ENCODE results near the gene CST3.

The CST3 gene

DNA sequence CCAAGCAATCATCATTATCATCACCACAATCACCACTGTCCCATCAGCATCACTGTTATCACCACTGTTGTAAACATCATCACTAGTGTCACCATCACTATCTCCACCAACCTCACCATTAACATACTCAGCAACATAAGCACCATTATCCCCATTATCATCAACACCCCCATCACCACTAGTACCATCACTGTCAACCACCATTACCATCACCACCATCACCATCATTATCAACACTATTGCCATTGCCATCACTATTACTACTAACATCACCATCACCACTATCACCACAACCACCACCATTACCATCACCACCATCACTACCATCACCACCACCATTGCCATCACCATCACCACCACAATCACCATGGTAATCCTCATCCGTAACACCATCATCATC, 31.6 kb upstream of the CST3 start:
- TF ChIP-seq, protein P1, sequence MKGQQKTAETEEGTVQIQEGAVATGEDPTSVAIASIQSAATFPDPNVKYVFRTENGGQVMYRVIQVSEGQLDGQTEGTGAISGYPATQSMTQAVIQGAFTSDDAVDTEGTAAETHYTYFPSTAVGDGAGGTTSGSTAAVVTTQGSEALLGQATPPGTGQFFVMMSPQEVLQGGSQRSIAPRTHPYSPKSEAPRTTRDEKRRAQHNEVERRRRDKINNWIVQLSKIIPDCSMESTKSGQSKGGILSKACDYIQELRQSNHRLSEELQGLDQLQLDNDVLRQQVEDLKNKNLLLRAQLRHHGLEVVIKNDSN (IDR thresholded peaks at IDR 0.05): no peak
- TF ChIP-seq FOXM1 (IDR thresholded peaks at IDR 0.05; ENCODE audit: borderline replicate concordance, low read depth): no peak
- no peak for TF ChIP-seq ZBTB7A (IDR thresholded peaks at IDR 0.05; ENCODE audit: low read depth)
- no peak for TF ChIP-seq TCF12 (IDR thresholded peaks at IDR 0.05; ENCODE audit: low read depth)
- no peak for TF ChIP-seq CREB1 (IDR thresholded peaks at IDR 0.05; ENCODE audit: low read depth)
- no peak for TF ChIP-seq TEAD4 (IDR thresholded peaks at IDR 0.05)
- no peak for TF ChIP-seq EGR1 (IDR thresholded peaks at IDR 0.05)
- no peak for TF ChIP-seq EP300 (IDR thresholded peaks at IDR 0.05; ENCODE audit: borderline replicate concordance)
- no peak for TF ChIP-seq RAD21 (IDR thresholded peaks at IDR 0.05; ENCODE audit: low read depth)
- TF ChIP-seq, protein P2, sequence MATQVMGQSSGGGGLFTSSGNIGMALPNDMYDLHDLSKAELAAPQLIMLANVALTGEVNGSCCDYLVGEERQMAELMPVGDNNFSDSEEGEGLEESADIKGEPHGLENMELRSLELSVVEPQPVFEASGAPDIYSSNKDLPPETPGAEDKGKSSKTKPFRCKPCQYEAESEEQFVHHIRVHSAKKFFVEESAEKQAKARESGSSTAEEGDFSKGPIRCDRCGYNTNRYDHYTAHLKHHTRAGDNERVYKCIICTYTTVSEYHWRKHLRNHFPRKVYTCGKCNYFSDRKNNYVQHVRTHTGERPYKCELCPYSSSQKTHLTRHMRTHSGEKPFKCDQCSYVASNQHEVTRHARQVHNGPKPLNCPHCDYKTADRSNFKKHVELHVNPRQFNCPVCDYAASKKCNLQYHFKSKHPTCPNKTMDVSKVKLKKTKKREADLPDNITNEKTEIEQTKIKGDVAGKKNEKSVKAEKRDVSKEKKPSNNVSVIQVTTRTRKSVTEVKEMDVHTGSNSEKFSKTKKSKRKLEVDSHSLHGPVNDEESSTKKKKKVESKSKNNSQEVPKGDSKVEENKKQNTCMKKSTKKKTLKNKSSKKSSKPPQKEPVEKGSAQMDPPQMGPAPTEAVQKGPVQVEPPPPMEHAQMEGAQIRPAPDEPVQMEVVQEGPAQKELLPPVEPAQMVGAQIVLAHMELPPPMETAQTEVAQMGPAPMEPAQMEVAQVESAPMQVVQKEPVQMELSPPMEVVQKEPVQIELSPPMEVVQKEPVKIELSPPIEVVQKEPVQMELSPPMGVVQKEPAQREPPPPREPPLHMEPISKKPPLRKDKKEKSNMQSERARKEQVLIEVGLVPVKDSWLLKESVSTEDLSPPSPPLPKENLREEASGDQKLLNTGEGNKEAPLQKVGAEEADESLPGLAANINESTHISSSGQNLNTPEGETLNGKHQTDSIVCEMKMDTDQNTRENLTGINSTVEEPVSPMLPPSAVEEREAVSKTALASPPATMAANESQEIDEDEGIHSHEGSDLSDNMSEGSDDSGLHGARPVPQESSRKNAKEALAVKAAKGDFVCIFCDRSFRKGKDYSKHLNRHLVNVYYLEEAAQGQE (IDR thresholded peaks at IDR 0.05; ENCODE audit: low read depth): no peak
- no peak for TF ChIP-seq YY1 (IDR thresholded peaks at IDR 0.05; ENCODE audit: low read depth)

DNA sequence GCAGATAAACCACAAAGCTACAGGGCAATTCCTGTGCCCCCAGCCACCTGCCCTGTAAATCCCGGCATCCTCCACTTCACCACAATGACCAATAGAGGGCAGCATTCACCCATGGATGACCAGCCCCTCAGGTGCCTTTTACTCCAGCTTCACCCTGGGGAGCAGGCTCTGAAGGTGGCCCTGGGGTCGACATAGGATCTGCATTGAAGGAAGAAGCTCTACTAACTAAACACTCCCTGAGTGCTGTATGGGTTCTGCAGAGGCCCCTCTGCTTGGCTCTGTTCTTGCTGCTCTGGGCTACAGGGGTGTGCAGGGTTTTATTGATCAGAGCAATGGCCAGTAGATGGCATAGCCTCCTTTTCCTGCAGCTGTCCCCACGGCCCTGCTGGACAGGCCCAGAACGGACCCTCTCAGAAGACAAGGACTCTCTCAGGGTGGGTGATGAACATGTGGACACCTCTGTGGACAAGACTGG, 30.8 kb upstream of the CST3 start:
- TF ChIP-seq RAD21 (IDR thresholded peaks at IDR 0.05; ENCODE audit: low read depth): peak; percentile 77
- TF ChIP-seq TAF1 (IDR thresholded peaks at IDR 0.05; ENCODE audit: low read depth): no peak

DNA sequence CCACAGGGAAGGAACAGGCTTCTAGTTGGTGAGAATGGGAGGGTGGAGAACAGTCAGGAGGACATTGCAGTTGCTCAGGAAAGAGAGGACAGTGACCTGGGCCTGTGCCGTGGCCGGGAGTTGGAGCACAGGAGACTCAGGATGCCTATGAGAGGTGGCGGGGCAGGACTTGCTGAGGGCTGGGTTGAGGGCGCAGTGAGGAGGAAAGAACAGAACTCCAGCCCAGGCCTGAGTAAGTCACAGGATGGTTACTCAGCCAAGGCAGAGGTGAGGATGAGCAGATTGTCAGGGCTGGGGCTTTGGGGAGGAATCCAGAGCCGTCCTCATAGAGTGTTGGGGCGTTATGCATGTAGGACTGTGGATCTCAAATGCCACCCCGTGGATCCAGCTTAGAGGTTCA, 29.9 kb upstream of the CST3 start:
- TF ChIP-seq TAF1 (IDR thresholded peaks at IDR 0.05; ENCODE audit: low read depth): no peak
- no peak for TF ChIP-seq CREB1 (IDR thresholded peaks at IDR 0.05; ENCODE audit: low read depth)
- no peak for TF ChIP-seq EP300 (IDR thresholded peaks at IDR 0.05; ENCODE audit: borderline replicate concordance)
- no peak for TF ChIP-seq RAD21 (IDR thresholded peaks at IDR 0.05; ENCODE audit: low read depth)
- TF ChIP-seq, protein P1 (IDR thresholded peaks at IDR 0.05): no peak
- no peak for TF ChIP-seq YY1 (IDR thresholded peaks at IDR 0.05; ENCODE audit: low read depth)
- no peak for TF ChIP-seq NFIC (IDR thresholded peaks at IDR 0.05)
- TF ChIP-seq, protein P3, sequence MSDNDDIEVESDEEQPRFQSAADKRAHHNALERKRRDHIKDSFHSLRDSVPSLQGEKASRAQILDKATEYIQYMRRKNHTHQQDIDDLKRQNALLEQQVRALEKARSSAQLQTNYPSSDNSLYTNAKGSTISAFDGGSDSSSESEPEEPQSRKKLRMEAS (IDR thresholded peaks at IDR 0.05): no peak
- no peak for TF ChIP-seq CEBPB (IDR thresholded peaks at IDR 0.05)
- TF ChIP-seq TCF12 (IDR thresholded peaks at IDR 0.05; ENCODE audit: low read depth): no peak

DNA sequence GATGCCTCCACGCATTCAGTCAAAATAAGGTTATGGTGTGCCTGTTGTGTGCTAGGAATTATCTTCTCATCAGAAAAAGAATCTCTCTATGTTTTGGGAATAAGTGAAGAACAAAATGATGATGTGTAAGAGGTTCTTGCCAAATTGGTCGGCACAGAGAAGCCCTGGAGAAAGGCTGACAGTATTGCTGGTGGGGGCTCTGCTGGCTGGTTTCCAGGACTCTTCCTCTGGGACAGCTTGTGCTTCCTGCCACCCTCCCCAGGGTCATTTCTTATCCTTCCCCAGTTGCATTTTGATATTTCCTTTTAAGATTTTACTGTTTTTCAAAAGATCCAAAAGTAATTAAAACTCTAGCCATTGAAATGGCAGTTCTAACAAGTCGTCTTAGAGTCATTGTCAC, 28.9 kb upstream of the CST3 start:
- TF ChIP-seq, protein P1 (IDR thresholded peaks at IDR 0.05): no peak
- TF ChIP-seq TCF12 (IDR thresholded peaks at IDR 0.05; ENCODE audit: low read depth) (no peak), EGR1 (IDR thresholded peaks at IDR 0.05) (no peak), RAD21 (IDR thresholded peaks at IDR 0.05; ENCODE audit: low read depth) (no peak), TEAD4 (IDR thresholded peaks at IDR 0.05) (no peak)

DNA sequence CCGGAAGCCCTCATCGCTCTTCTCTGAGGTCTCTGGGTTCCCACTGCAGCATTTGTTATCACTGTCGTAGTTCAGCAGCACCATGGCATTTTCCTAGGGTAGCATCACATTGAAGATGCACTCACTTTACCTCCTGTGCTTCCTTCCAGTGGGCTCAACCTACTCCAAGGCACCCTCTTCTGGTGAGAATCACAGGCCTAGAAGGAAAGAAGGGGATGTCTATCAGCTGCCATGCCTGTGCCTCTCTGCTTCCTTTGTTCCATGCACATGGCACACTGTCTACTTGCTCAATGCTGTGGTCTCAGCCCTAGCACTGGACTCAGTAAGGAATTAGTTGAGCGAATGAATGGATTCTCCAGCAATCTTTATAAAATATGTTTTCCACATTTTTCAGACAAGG, 28.4 kb upstream of the CST3 start:
- TF ChIP-seq FOXM1 (IDR thresholded peaks at IDR 0.05; ENCODE audit: borderline replicate concordance, low read depth) (no peak), YY1 (IDR thresholded peaks at IDR 0.05; ENCODE audit: low read depth) (no peak), EP300 (IDR thresholded peaks at IDR 0.05; ENCODE audit: borderline replicate concordance) (no peak), TAF1 (IDR thresholded peaks at IDR 0.05; ENCODE audit: low read depth) (no peak)
- TF ChIP-seq, protein P3 (IDR thresholded peaks at IDR 0.05): no peak

DNA sequence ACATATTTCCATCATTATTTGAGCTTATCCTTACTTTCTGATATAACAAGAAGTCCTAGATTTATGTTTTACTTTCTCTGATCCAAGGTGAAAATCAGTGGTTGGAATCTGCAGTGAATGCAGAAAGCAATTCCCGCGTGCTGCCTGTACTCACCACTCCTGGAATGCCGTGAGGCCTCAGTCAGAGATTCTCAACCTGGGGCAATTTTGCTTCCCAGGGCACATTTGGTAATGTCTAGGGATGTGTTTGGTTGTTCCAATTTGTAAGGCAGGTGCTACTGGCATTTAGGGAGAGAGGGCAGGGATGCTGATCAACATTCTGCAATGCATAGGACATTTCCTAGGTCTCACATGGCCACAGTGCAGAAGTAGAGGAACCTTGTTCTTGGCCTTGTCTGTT, 27.2 kb upstream of the CST3 start:
- TF ChIP-seq TEAD4 (IDR thresholded peaks at IDR 0.05) (no peak), EP300 (IDR thresholded peaks at IDR 0.05; ENCODE audit: borderline replicate concordance) (no peak), EGR1 (IDR thresholded peaks at IDR 0.05) (no peak), TAF1 (IDR thresholded peaks at IDR 0.05; ENCODE audit: low read depth) (no peak), RAD21 (IDR thresholded peaks at IDR 0.05; ENCODE audit: low read depth) (no peak), YY1 (IDR thresholded peaks at IDR 0.05; ENCODE audit: low read depth) (no peak)
- TF ChIP-seq, protein P1 (IDR thresholded peaks at IDR 0.05): no peak
- TF ChIP-seq, protein P3 (IDR thresholded peaks at IDR 0.05): no peak
- TF ChIP-seq, protein P2 (IDR thresholded peaks at IDR 0.05; ENCODE audit: low read depth): no peak

All from Ishikawa (cell line).